Right atrium auricular region (tissue), 2 donors: ENCODE results near the gene GPC6. TPM values are rescaled to one million over a fixed set of nuclear protein-coding genes. Genes with fewer than 3 reads are reported as not detected.

Experiments used
- DNase-seq: peaks from one replicate; pipeline ENCODE4 v3.0.0-alpha.2; 2019; ENCODE audit warnings: low spot score
- H3K27ac ChIP-seq, 2 donors: fragments of 200-600 bp; sonication (generic); 1 replicate in 1 of 2; 2 replicates in 1 of 2; pipeline ENCODE4 v1.5.1; 2016 to 2019
- H3K27me3 ChIP-seq, 2 donors: fragments of 200-600 bp; sonication (generic); one replicate each; pipeline versions ENCODE4 v1.5.1 to v1.6.0; 2017 to 2019
- H3K36me3 ChIP-seq: fragments of 200-600 bp; sonication (generic); one replicate; pipeline ENCODE4 v1.5.1; 2016
- H3K4me1 ChIP-seq, 2 donors: fragments of 200-600 bp; sonication (generic); one replicate each; pipeline versions ENCODE4 v1.5.1 to v1.6.0; 2017 to 2019
- H3K4me3 ChIP-seq, 2 donors: fragments of 200-600 bp; sonication (generic); 1 replicate in 1 of 2; 2 replicates in 1 of 2; pipeline ENCODE4 v1.5.1; 2017 to 2019; ENCODE audit warnings: mild to moderate bottlenecking in 1 of 2, moderate library complexity in 1 of 2
- H3K9me3 ChIP-seq, 2 donors: fragments of 200-600 bp; sonication (generic); one replicate each; pipeline ENCODE4 v1.5.1; 2019
- CTCF ChIP-seq, 2 donors: fragments of 200-600 bp; sonication (generic); IDR thresholded peaks; one replicate each; pipeline ENCODE4 v1.5.1; 2019; ENCODE audit warnings: antibody characterized with exemption in 2 of 2
- total RNA-seq, 2 donors: library from RNA; depleted of rRNA; stranded (reverse); fragments of >200 nt; gene quantifications; one replicate each; pipeline ENCODE4 v1.1.0, GENCODE V29; 2016

GPC6 gene
- total RNA-seq, 2 donors from 2014 or later: 1.3 to 3.8 TPM

GRCh38 chr13:94174009-94174408 is 947.4 kb downstream of the GPC6 start:
- TF ChIP-seq CTCF (IDR thresholded peaks at IDR 0.05): no peak
- H3K4me3 ChIP-seq: no peak overlapping the region
- no peak for DNase-seq
- no peak overlapping the region for H3K27ac ChIP-seq
- peaks cover 0 to 11% of the 10 kb centered on the region in 2 donors for H3K4me1 ChIP-seq
- no peaks in the 10 kb centered on the region for H3K36me3 ChIP-seq
- H3K9me3 ChIP-seq: no peaks in the 10 kb centered on the region
- H3K27me3 ChIP-seq: no peaks in the 10 kb centered on the region

DNA sequence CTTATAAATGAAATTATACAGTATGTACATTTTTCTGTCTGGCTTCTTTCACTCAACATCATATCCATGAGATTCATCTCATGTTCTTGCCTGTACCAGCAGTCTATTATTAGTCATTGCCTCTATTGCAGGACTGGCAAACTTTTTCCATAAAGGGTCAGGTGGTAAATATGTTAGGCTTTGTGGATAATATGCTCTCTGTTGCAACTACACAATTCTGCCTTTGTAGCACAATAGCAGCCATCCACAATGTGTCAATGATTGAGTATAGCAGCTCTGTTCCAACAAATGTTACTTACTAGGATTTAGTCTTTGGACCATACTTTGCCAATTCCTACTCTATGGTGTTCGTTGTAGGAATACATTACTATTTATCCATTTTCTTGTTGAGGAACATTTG is 948.5 kb downstream of the GPC6 start:
- H3K4me1 ChIP-seq: peaks cover 0 to 5% of the 10 kb centered on the region in 2 donors
- H3K9me3 ChIP-seq: no peaks in the 10 kb centered on the region

DNA sequence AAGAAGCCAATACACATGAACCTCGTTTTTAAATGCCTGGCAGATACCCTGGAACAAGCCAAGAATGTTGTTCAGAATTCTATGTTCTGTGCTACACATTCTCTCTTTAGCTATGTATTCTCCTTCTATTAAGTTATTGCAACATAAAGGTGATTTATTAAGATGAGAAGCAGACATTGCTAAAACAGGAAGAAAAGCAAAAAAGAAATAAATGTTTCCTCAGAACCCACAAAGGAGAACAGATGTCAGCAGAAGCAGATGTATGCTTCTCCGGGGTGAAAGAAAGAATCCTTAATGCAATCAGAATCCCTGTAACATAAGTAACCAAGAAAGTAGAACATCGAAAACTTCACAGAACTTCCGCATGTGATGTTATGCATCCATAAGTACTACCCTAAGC is 950.0 kb downstream of the GPC6 start:
- no peak overlapping the region for H3K4me3 ChIP-seq
- no peak for DNase-seq
- TF ChIP-seq CTCF (IDR thresholded peaks at IDR 0.05): no peak
- no peaks in the 10 kb centered on the region for H3K36me3 ChIP-seq
- H3K27ac ChIP-seq: no peak overlapping the region
- H3K9me3 ChIP-seq: no peaks in the 10 kb centered on the region
- H3K27me3 ChIP-seq: no peaks in the 10 kb centered on the region
- no peaks in the 10 kb centered on the region for H3K4me1 ChIP-seq

More for the DNA sequence above, 948.5 kb downstream of the GPC6 start:
- no peak for TF ChIP-seq CTCF (IDR thresholded peaks at IDR 0.05)
- Histone ChIP-seq H3K36me3 (no peaks in the 10 kb centered on the region), H3K27me3 (no peaks in the 10 kb centered on the region), H3K4me3 (no peak overlapping the region), H3K27ac (no peak overlapping the region)
- DNase-seq: no peak

- DNase-seq: no peak
- Histone ChIP-seq H3K36me3 (no peaks in the 10 kb centered on the region), H3K4me1 (no peaks in the 10 kb centered on the region), H3K9me3 (no peaks in the 10 kb centered on the region), H3K27ac (no peak overlapping the region), H3K4me3 (no peak overlapping the region), H3K27me3 (no peaks in the 10 kb centered on the region)
- no peak for TF ChIP-seq CTCF (IDR thresholded peaks at IDR 0.05)
Observed at GRCh38 chr13:94177041-94177440, 950.4 kb downstream of the GPC6 start.

GRCh38 chr13:94178625-94179244 is 952.1 kb downstream of the GPC6 start:
- Histone ChIP-seq H3K36me3 (no peaks in the 10 kb centered on the region), H3K4me3 (no peak overlapping the region), H3K27me3 (no peaks in the 10 kb centered on the region), H3K9me3 (no peaks in the 10 kb centered on the region), H3K4me1 (no peaks in the 10 kb centered on the region), H3K27ac (no peak overlapping the region)
- no peak for TF ChIP-seq CTCF (IDR thresholded peaks at IDR 0.05)
- no peak for DNase-seq
